ENCODE results near the gene TBC1D17. TPM values are rescaled to one million over a fixed set of nuclear protein-coding genes. Genes with fewer than 3 reads are reported as not detected.
A peak's percentile ranks its signal among the peaks of the same experiment; 100 is the strongest.

The TBC1D17 gene
- total and polyA plus RNA-seq, 2 of the 13 experiments (the other 11 are each of a cell fraction or from before 2014, with no cell fraction given), result 9.7 to 16.9 TPM

GRCh38 chr19:49860336-49861102 lies 17.0 kb upstream of the TBC1D17 start (continued):
- TF ChIP-seq ZNF777 (CRISPR knock-in tag; IDR thresholded peaks at IDR 0.05) (no peak), ZNF616 (CRISPR knock-in tag; IDR thresholded peaks at IDR 0.05; ENCODE audit: low read depth) (no peak), ATRX (CRISPR knock-in tag; IDR thresholded peaks at IDR 0.05; ENCODE audit: borderline replicate concordance) (no peak), ZNF670 (CRISPR knock-in tag; IDR thresholded peaks at IDR 0.05; ENCODE audit: borderline replicate concordance) (no peak), ZNF256 (CRISPR knock-in tag; conservative IDR thresholded peaks at IDR 0.05) (no peak), ATF4 (CRISPR knock-in tag; IDR thresholded peaks at IDR 0.05) (no peak), ZNF407 (CRISPR knock-in tag; IDR thresholded peaks at IDR 0.05; ENCODE audit: not compliant biosample characterization) (no peak), SMARCC2 (IDR thresholded peaks at IDR 0.05) (no peak), ZKSCAN5 (CRISPR knock-in tag; IDR thresholded peaks at IDR 0.05) (no peak), ZNF232 (CRISPR knock-in tag; IDR thresholded peaks at IDR 0.05; ENCODE audit: borderline replicate concordance) (no peak), PAF1 (CRISPR knock-in tag; IDR thresholded peaks at IDR 0.05) (no peak), ZNF740 (CRISPR knock-in tag; IDR thresholded peaks at IDR 0.05) (peak; percentile 20; the same call in 1 of the 2 replicates), RCOR2 (CRISPR knock-in tag; IDR thresholded peaks at IDR 0.05) (no peak), AKAP8 (CRISPR knock-in tag; IDR thresholded peaks at IDR 0.05) (no peak), ZNF331 (CRISPR knock-in tag; IDR thresholded peaks at IDR 0.05) (no peak), POLR2G (IDR thresholded peaks at IDR 0.05; ENCODE audit: low read depth, low read length) (peak; percentile 64), ZNF629 (CRISPR knock-in tag; conservative IDR thresholded peaks at IDR 0.05) (no peak)
